Panc1 (cell line): ENCODE data around the gene WDR1. TPM values are rescaled to one million over a fixed set of nuclear protein-coding genes. Genes with fewer than 3 reads are reported as not detected.

Experiments used
- ATAC-seq: fragments of 200-7000 bp; cut with Tn5 transposase; 2 replicates; pipeline ENCODE4 v1.9.1; 2020; ENCODE audit warnings: mild to moderate bottlenecking, moderate library complexity
- BruUV-seq: library from RNA; stranded (reverse); fragments of 400-500 nt; replicated peaks from 2 replicates; lab custom pipeline; 2021; lab: Mats Ljungman, UMichigan
- CTCF ChIA-PET: fragments of 300-600 bp; sonication (Branson Sonifier 250); formaldehyde crosslinking; loops from one replicate; lab custom pipeline; 2022; ENCODE audit warnings: antibody characterized with exemption; lab: Charles Lee
- POLR2A ChIA-PET: fragments of 300-600 bp; sonication (Branson Sonifier 250); formaldehyde crosslinking; loops from one replicate; lab custom pipeline; 2022; ENCODE audit warnings: antibody characterized with exemption; lab: Charles Lee
- DNase-seq: peaks from one replicate; pipeline ENCODE4 v3.0.0-alpha.2; 2010; ENCODE audit warnings: low read depth, low spot score
- H3K27ac ChIP-seq: 2 replicates; pipeline ENCODE4 v1.5.1; 2011; ENCODE audit warnings: mild to moderate bottlenecking, low read length, inconsistent platforms
- H3K27me3 ChIP-seq: fragments of 200-500 bp; sonication (Bioruptor generic); 2 replicates; pipeline ENCODE4 v1.6.0; 2014; ENCODE audit warnings: low read length, inconsistent platforms; ENCODE audit not compliant: control insufficient read depth, insufficient read depth
- H3K36me3 ChIP-seq: fragments of 200-500 bp; sonication (Bioruptor generic); 2 replicates; pipeline ENCODE4 v1.5.1; 2014; ENCODE audit warnings: inconsistent platforms, mild to moderate bottlenecking, low read length, moderate library complexity; ENCODE audit not compliant: control insufficient read depth, insufficient read depth
- H3K4me1 ChIP-seq: 2 replicates; pipeline ENCODE4 v1.5.1; 2011; ENCODE audit warnings: inconsistent platforms, mild to moderate bottlenecking, low read length, moderate library complexity; ENCODE audit not compliant: control insufficient read depth, insufficient read depth
- H3K4me3 ChIP-seq, 2 experiments: 2 replicates each; pipeline ENCODE4 v1.5.1; 2011 to 2012; ENCODE audit warnings: low read depth in 2 of 2, low read length in 2 of 2, mild to moderate bottlenecking in 2 of 2, inconsistent platforms in 1 of 2, moderate library complexity in 1 of 2
- H3K9me3 ChIP-seq: fragments of 200-500 bp; sonication (Bioruptor generic); 2 replicates; pipeline ENCODE4 v1.5.1; 2014; ENCODE audit warnings: low read depth, mild to moderate bottlenecking, inconsistent platforms, low read length, moderate library complexity; ENCODE audit not compliant: control insufficient read depth, insufficient read depth
- CTCF ChIP-seq: fragments of 450-650 bp; IDR thresholded peaks from 2 replicates; pipeline ENCODE4 v1.5.1; 2017; ENCODE audit warnings: mild to moderate bottlenecking
- POLR2AphosphoS5 ChIP-seq: IDR thresholded peaks from 2 replicates; pipeline ENCODE4 v1.6.1; 2012; ENCODE audit warnings: mild to moderate bottlenecking, low read depth, low read length, moderate library complexity
- REST ChIP-seq, 2 experiments: IDR thresholded peaks; 2 replicates each; pipeline ENCODE4 v1.6.1; 2011 to 2012; ENCODE audit warnings: low read depth in 2 of 2, control low read depth in 1 of 2, low read length in 1 of 2, mild to moderate bottlenecking in 1 of 2, moderate library complexity in 1 of 2; ENCODE audit not compliant: insufficient read depth in 1 of 2
- SIN3A ChIP-seq: IDR thresholded peaks from 2 replicates; pipeline ENCODE4 v1.6.1; 2012; ENCODE audit warnings: low read depth, mild to moderate bottlenecking, low read length, moderate library complexity, borderline replicate concordance; ENCODE audit not compliant: insufficient read depth
- TCF7L2 ChIP-seq: IDR thresholded peaks from 2 replicates; pipeline ENCODE4 v1.6.1; 2011; ENCODE audit warnings: mild to moderate bottlenecking, low read depth, low read length, inconsistent platforms
- in situ Hi-C: cut with HindIII; loops from 2 replicates; pipeline ENCODE4 v1.10.0; 2016; ENCODE audit warnings: low sequenced_read_pairs, low pct_unique_long_range_greater_than_20kb
- intact Hi-C: fragments of 100-400 bp; cut with micrococcal nuclease; formaldehyde crosslinking; loops from one replicate; pipeline ENCODE4 v1.10.0; 2022; ENCODE audit not compliant: unreplicated experiment
- total RNA-seq: library from RNA; stranded (reverse); gene quantifications from one replicate; pipeline ENCODE4 v1.2.1, GENCODE V29; 2021; ENCODE audit not compliant: unreplicated experiment

WDR1 gene
- total RNA-seq, 1 experiment from 2014 or later = 260 TPM

GRCh38 chr4:10130178-10130888 lies 13.7 kb upstream of the WDR1 start:
- no TSS peak for BruUV-seq
- Histone ChIP-seq H3K27ac (no peak overlapping the region), H3K4me3 (no peak overlapping the region), H3K36me3 (no peaks in the 10 kb centered on the region), H3K27me3 (no peaks in the 10 kb centered on the region), H3K9me3 (no peaks in the 10 kb centered on the region), H3K4me1 (no peaks in the 10 kb centered on the region)
- ChIA-PET CTCF (no interaction called here), POLR2A (no interaction called here)
- intact Hi-C loops = no loop called here
- TF ChIP-seq REST (IDR thresholded peaks at IDR 0.05; ENCODE audit: insufficient read depth in 1 of 2, low read depth in 2 of 2, low read length in 1 of 2) = no peak
- TF ChIP-seq POLR2AphosphoS5 = no peak
- TF ChIP-seq CTCF = no peak
- no peak for TF ChIP-seq TCF7L2
- no peak for TF ChIP-seq SIN3A
- in situ Hi-C loops = no loop called here
- ATAC-seq = no peak
- DNase-seq = no peak

- H3K27me3 ChIP-seq = no peaks in the 10 kb centered on the region
- intact Hi-C loops = no loop called here
- no peak overlapping the region for H3K4me3 ChIP-seq
- DNase-seq (no peak), ATAC-seq (no peak)
- H3K4me1 ChIP-seq = no peaks in the 10 kb centered on the region
- TF ChIP-seq POLR2AphosphoS5 = no peak
- no peak for TF ChIP-seq CTCF
- TF ChIP-seq SIN3A = no peak
- TF ChIP-seq TCF7L2 = no peak
- TF ChIP-seq REST (IDR thresholded peaks at IDR 0.05; ENCODE audit: insufficient read depth in 1 of 2, low read depth in 2 of 2, low read length in 1 of 2) = no peak
- no peak overlapping the region for H3K27ac ChIP-seq
- no peaks in the 10 kb centered on the region for H3K36me3 ChIP-seq
- CTCF ChIA-PET = no interaction called here
- BruUV-seq = no TSS peak
- in situ Hi-C loops = no loop called here
- H3K9me3 ChIP-seq = no peaks in the 10 kb centered on the region
- POLR2A ChIA-PET = no interaction called here
These were observed 12.9 kb upstream of the WDR1 start for GRCh38 chr4:10129196-10130177.
